CD4-positive, alpha-beta T cell treated with Interleukin-2 at 100 ng/mL for 4 hours (primary cell): ENCODE data around the gene HEY2.
"Not testable (repeated sequence)": the region's sequence is repeated elsewhere in the genome, so short reads cannot be mapped to it uniquely, and the experiment has no call there.

Source experiments
- DNase-seq: peaks from one replicate; pipeline ENCODE4 v3.0.0-alpha.2; 2020; ENCODE audit warnings: low spot score

The HEY2 gene

DNA sequence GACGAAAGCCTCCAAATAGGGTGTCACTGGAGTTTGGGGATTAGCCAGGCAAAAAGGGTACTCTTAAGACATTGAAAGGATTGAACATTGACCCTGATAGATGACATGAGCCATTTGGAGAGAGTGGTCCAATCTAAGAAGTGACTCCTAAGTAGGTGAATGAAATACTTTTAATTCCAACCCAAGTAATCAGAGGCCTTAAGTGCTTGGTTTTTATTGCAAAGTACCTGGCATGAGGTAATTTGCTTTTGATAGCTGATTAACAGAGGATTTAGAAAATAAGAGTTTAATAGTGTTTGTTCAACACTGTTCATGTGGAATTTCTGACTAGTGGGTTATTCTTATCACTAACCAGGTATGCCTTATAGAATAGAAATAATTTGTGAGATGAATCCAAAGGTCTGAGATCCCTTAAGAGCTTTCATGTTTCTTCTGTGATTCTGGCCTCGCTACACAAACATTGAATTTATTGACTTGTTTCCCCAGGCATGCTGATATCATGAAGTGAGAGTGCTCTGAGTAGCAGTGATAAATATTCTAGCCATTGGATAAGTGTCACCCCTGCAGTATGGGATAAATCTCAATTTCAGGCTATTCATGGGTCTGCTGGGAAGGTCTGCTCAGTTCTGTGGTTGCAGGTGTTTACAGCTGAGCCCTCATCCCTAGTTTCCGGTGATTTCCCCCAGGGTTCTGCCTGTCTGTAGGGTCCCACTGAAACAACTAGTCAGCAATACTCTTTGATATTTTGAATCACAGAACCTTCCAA, 47.9 kb downstream of the HEY2 start:
- DNase-seq = no peak

DNA sequence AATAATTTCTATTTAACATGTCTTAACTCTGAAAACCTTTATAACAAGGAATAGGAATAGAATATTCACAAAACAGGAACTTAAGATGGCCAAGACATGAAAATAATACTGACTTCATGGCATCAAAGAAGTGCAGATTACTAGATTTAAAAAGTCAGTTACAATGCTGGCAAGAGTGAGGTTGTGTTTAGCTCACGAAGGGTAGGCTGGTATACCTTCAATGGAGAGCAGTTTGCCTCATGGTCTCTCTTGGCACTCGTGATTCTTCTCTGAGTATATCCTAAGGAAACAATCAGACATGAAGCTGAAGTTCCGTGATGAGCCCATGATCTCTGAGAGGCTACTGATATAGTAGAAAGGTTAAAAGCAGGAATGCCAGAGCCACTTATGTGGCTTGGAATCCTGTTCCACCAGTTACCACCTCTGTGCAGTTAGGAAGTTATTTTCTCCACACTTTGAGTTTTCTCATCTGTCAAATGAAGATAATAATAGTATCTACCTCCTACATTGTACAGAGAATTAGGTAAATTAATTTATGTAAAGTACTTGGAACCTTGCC, 48.5 kb downstream of the HEY2 start:
- DNase-seq = no peak

DNA sequence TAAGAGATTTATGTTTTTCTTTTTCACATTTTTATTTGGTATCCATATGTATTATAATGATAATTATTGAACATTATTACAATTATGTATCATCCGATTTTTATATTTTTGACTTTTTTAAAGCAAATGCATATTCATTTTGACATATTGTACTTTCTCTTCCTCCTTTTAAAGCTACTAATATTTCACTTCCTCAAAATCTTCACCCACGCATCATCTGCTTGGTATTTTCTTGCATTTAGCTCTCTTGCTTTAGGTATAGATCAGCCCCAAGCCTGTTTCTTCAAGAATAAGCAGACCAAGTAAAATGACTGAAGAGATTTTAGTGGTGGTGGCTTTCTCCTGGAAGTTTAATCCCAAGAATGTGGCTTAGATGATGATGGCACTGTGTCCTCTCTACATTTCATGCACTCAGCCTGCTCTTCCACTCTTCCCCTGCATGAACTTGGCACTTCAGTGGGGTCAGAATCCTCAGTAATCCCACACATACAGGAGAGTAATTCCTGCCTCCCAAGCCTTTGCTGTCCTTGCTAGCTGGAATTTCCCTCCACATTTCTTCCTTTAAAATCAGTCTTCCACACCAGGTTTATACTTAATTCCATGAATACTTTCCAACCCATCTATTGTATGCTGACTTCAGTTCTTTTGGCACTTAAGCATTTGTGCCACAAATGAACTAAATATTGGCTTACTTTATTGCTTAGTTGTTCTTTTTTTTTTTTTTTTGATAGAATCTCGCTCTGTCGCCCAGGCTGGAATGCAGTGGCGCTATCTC, 49.5 kb downstream of the HEY2 start:
- no peak for DNase-seq

DNA sequence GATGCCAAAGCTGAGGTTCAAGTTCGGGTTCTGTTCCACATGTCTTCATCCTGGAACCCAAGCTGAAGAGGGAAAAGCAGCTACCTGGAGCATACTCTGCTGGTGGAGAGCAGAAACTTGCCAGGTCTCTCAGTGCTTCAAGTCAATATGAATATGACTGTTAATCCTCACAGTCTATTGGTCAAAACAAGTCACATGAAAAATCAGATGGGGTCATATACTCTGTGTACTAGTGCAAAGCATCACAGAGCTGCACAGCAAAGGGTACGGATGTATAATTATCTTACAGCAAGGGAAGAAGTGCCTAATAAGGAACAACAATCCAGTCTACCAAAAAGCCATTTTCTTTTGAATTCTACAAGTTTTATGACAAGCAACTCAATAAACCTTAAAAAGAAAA, 53.0 kb downstream of the HEY2 start:
- DNase-seq = no peak

DNA sequence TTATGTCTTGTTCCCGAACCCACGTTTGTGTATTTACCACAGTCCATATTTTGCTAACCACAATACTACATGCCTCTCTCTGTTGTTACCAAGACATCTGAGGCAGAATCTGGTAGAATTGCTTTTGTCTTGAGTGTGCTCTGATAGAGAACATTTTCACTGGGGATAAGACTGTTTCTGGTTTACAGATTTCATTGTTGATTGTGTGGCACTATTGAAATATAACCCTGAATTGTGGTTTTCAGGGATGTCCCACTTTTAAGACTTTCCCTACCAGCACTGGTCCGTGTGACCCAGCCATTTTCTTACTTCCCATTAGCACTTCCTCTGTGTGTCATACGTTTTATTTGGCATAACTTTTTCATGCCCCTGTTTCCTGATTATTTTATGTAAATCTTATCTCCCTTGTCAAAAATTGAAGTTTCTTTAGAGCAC, 53.5 kb downstream of the HEY2 start:
- DNase-seq = no peak

DNA sequence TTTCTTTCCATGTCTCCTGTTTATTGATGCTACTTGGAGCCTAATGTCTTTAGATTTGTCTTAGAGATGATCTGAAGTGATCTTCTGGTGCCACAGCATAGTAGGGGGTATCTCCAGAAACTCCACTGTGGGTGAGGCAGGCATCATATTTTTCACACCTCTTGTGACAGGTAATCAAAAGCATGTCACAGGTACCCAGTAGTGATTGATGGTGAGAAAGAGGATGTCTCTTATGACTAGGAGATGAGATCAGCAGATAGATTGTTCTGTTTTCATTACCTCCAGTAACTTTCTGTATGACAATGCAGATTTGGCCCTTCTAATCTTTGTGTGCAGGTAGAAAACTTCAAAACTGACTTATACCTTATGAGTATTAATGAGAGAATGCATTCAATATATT, 54.8 kb downstream of the HEY2 start:
- peak; percentile 51 for DNase-seq

DNA sequence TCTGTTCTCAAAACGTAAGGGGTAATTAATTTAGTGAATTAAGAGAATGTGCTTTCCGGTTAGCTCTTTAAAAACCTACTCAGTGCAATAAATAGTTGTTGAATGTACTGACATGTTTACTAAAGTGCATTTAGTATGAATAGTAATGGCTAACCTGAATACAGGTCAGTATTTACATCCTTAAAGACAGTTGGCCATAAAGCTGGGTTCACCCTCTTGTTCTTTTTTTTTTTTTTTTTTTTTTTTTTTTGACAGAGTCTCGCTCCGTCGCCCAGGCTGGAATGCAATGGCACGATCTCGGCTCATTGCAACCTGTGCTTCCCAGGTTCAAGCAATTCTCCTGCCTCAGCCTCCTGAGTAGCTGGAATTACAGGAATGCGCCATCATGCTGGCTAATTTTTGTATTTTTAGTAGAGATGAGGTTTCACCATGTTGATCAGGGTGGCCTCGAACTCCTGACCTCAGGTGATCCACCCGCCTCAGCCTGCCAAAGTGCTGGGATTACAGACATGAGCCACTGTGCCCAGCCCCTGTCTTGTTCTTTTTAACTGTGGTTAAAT, 55.5 kb downstream of the HEY2 start:
- DNase-seq = not testable (repeated sequence)

DNA sequence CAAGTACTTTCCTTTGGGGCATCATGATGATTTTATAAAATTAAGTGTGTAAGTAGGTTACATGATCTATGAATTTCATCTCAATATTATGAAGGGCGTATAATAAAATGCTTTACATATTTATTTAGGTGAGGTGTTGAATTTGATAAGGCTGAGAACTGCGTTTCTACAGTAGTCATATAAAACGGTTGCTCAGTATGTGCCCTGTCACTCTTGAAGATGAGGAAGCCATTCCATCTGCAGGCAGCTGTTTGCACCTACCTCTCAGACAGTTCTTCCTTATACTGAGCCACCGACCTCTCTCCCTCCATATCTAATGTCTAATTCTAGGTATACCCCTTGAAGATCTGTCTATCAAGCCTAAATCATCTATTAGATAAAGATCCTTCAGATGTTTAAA, 57.4 kb downstream of the HEY2 start:
- DNase-seq = no peak

DNA sequence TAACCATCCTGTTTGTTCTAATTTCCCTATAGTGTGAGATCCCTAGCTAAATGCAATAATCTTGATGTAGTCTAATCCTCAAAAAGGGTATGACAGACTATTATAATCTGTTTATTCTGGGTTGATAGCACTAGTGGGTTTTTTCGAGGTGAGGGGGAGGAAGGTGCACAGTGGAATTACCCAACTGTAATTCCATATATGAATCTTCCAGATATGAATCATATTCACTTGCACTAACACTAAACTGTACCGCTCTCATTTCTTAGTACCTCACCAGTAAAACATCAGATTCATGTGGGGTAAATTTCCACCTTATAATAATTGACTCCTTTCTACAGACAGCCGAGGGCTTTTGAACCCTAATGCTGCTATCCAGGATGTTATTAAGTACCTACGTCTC, 57.9 kb downstream of the HEY2 start:
- no peak for DNase-seq

DNA sequence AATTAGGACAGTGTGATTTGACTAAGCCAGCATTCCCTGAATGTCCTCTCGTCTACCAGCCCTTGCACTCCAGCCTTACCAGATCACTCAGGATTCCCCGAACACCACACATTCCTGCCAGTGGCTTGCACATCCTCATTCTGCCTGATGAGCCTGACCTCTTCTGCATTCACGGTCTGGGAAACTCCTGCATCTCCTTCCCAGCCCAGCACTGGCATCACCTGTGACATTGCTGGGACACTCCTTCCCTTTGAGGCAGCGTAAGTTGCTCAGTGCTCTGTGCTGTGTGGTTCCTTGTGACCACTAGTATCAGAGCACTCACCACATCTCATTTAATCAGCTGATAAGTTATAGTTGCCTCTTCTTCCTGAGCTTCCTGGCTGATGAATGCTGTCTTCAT, 58.6 kb downstream of the HEY2 start:
- no peak for DNase-seq

DNA sequence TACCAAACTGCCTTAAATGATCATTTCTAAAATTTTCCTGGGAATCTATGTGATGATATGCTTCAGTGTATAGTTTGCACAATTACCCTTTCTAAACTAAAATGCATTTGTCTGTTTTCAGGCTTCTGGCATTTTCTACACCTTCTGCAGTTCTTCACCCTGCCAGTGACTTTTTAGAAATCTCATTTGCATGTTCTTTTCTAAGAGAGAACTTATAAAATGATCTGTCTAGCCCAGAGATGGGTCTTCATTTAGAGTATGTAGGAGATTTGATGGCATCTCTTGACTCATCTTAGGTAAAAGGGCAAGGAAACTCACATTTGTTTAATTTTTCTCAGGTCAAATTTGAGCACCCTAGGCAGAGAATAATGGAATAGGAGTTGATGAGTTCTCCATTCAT, 59.2 kb downstream of the HEY2 start:
- DNase-seq = no peak

DNA sequence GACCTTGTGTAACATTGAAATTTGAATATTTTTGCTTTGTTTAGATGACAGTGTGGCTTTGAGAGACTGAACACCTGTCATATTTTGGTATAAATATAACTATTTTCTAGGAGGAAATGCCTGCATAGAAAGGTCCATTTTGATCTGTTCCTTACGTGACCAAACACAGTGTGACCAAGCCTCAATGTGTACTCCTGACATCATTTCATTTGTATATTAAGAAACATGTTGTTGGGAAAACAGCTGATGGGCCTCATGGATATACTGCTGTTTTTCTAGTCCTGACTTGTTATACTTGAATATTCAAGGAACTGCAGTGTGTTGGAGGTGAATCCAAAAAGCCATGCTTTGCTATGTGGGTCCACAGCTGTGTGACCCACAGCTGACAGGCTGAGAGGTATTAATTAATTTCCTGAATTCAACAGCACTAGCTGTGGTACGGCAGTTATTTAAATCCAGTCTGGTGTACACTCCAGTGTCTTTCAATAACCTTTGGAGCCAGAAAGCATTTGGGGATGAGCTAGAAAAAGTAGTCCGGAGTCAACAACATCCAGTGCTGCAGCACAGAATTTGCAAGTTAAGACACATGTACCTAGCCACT, 60.2 kb downstream of the HEY2 start:
- no peak for DNase-seq

DNA sequence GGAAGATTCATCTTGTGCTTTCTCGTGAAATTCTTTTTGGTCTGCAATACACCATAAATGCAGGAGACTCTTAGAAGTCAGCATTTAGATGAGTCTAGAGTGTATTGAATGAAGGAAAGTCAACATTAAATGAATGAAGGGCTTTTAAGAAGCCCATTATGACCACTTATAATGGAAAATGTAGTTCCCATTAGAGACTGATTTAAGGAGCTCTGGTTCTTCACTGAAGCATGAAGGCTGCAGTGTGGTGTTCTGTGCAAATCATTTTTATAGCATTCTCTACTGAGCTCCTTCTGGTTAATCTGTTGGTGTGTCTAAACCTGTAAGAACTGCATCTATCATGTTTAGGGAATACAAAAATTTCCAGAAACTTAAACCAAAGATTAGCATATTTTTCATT, 61.0 kb downstream of the HEY2 start:
- DNase-seq = no peak
